OCI-LY7 (cell line): Measurements from ENCODE around the gene RBM28. TPM values are rescaled to one million over a fixed set of nuclear protein-coding genes. Genes with fewer than 3 reads are reported as not detected.
A peak's percentile ranks its signal among the peaks of the same experiment; 100 is the strongest.

Source experiments
- BruUV-seq: library from RNA; stranded (reverse); fragments of 400-500 nt; replicated peaks from 2 replicates; lab custom pipeline; 2021; lab: Mats Ljungman, UMichigan
- CTCF ChIA-PET: fragments of 300-600 bp; sonication (Branson Sonifier 250); formaldehyde crosslinking; loops from one replicate; lab custom pipeline; 2022; ENCODE audit warnings: antibody characterized with exemption; ENCODE audit not compliant: unreplicated experiment; lab: Charles Lee
- POLR2A ChIA-PET: fragments of 300-600 bp; sonication (Branson Sonifier 250); formaldehyde crosslinking; loops from one replicate; lab custom pipeline; 2022; ENCODE audit warnings: antibody characterized with exemption; lab: Charles Lee
- DNase-seq: peaks from one replicate; pipeline ENCODE4 v3.0.0-alpha.2; 2015; ENCODE audit warnings: low spot score
- H2AFZ ChIP-seq: fragments of 200-600 bp; sonication (generic), shearing (Covaris generic); 2 replicates; pipeline ENCODE4 v1.6.1; 2014; ENCODE audit warnings: mild to moderate bottlenecking, antibody characterized with exemption, low read length, moderate library complexity
- H3K27ac ChIP-seq: fragments of 200-600 bp; sonication (generic); 2 replicates; pipeline ENCODE4 v1.5.1; 2014; ENCODE audit warnings: mixed run types, low read depth, mild to moderate bottlenecking, moderate library complexity, low read length, inconsistent platforms; ENCODE audit not compliant: poor library complexity, severe bottlenecking
- H3K36me3 ChIP-seq: fragments of 200-600 bp; sonication (generic); 2 replicates; pipeline ENCODE4 v1.6.1; 2014; ENCODE audit warnings: mild to moderate bottlenecking, antibody characterized with exemption, low read length, moderate library complexity, mixed read lengths; ENCODE audit not compliant: insufficient read depth
- H3K4me1 ChIP-seq: fragments of 200-600 bp; sonication (generic); 2 replicates; pipeline ENCODE4 v1.5.1; 2014; ENCODE audit warnings: mild to moderate bottlenecking, low read length; ENCODE audit not compliant: insufficient read depth, poor library complexity, severe bottlenecking
- H3K4me2 ChIP-seq: fragments of 200-600 bp; sonication (generic); 2 replicates; pipeline ENCODE4 v1.6.1; 2014; ENCODE audit warnings: mild to moderate bottlenecking, low read length
- H3K4me3 ChIP-seq: fragments of 200-600 bp; sonication (generic); 2 replicates; pipeline ENCODE4 v1.5.1; 2014; ENCODE audit warnings: mild to moderate bottlenecking, low read depth, low read length; ENCODE audit not compliant: poor library complexity, severe bottlenecking
- H3K79me2 ChIP-seq: fragments of 200-600 bp; sonication (generic); 2 replicates; pipeline ENCODE4 v1.6.1; 2016; ENCODE audit warnings: low read depth, mild to moderate bottlenecking, low read length, moderate library complexity, mixed read lengths; ENCODE audit not compliant: insufficient read depth
- H3K9me2 ChIP-seq: fragments of 200-600 bp; sonication (generic); 2 replicates; pipeline ENCODE4 v1.6.1; 2016; ENCODE audit warnings: mild to moderate bottlenecking, low read length, mixed read lengths; ENCODE audit not compliant: insufficient read depth
- H3K9me3 ChIP-seq: fragments of 200-600 bp; sonication (generic); 2 replicates; pipeline ENCODE4 v1.6.1; 2014; ENCODE audit warnings: mild to moderate bottlenecking, mixed run types, low read length, mixed read lengths
- H4K20me1 ChIP-seq: fragments of 200-600 bp; sonication (generic); 2 replicates; pipeline ENCODE4 v1.6.1; 2014; ENCODE audit warnings: mild to moderate bottlenecking, antibody characterized with exemption, low read length, moderate library complexity, mixed read lengths; ENCODE audit not compliant: insufficient read depth
- CTCF ChIP-seq: fragments of 200-600 bp; sonication (generic); conservative IDR thresholded peaks from 2 replicates; pipeline ENCODE4 v1.5.1; 2014; ENCODE audit warnings: mild to moderate bottlenecking, antibody characterized with exemption, low read length, moderate library complexity, mixed read lengths
- EZH2phosphoT487 ChIP-seq: fragments of 200-600 bp; sonication (generic); IDR thresholded peaks from 2 replicates; pipeline ENCODE4 v1.6.1; 2018; ENCODE audit warnings: low read depth, borderline replicate concordance, mild to moderate bottlenecking, mixed run types, antibody characterized with exemption, low read length, moderate library complexity, mixed read lengths
- intact Hi-C: fragments of 100-400 bp; cut with micrococcal nuclease; formaldehyde crosslinking; loops from one replicate; pipeline ENCODE4 v1.10.0; 2022; ENCODE audit not compliant: unreplicated experiment
- total RNA-seq, 2 experiments: library from RNA; depleted of rRNA in 1 of 2; stranded (reverse); fragments of >200 nt in 1 of 2; shearing (Covaris generic) in 1 of 2; gene quantifications; 2 replicates each; pipeline ENCODE4 v1.2.3, GENCODE V29; 2014 to 2022

Gene RBM28
- total RNA-seq, 2 experiments from 2014 or later = 35.6 to 70.0 TPM

- Histone ChIP-seq H3K36me3 (no peaks in the 10 kb centered on the region), H3K9me2 (no peaks in the 10 kb centered on the region), H3K27ac (no peak overlapping the region), H2AFZ (no peak overlapping the region), H3K9me3 (no peaks in the 10 kb centered on the region), H3K4me1 (no peaks in the 10 kb centered on the region), H3K79me2 (no peaks in the 10 kb centered on the region), H3K4me2 (no peak overlapping the region), H3K4me3 (no peak overlapping the region), H4K20me1 (no peaks in the 10 kb centered on the region)
- DNase-seq = no peak
- BruUV-seq = no TSS peak
- POLR2A ChIA-PET = no interaction called here
- CTCF ChIA-PET = no interaction called here
- intact Hi-C loops = no loop called here
- TF ChIP-seq EZH2phosphoT487 (no peak), CTCF (no peak)
Observed at GRCh38 chr7:128362670-128363069, 19.0 kb upstream of the RBM28 start.

GRCh38 chr7:128361411-128362379 lies 18.0 kb upstream of the RBM28 start, which contains the start of gene PRRT4:
Gene PRRT4, minus strand, starts transcription at chr7:128361690.
- no TSS peak for BruUV-seq
- intact Hi-C loops = no loop called here
- Histone ChIP-seq H3K36me3 (no peaks in the 10 kb centered on the region), H3K4me2 (peak within 1 kb of the TSS; percentile 18; the same call in 1 of the 2 replicates), H3K79me2 (no peaks in the 10 kb centered on the region), H4K20me1 (no peaks in the 10 kb centered on the region), H3K27ac (no peak within 1 kb of the TSS), H3K9me3 (no peaks in the 10 kb centered on the region), H2AFZ (no peak within 1 kb of the TSS), H3K4me1 (no peaks in the 10 kb centered on the region), H3K4me3 (no peak within 1 kb of the TSS), H3K9me2 (no peaks in the 10 kb centered on the region)
- DNase-seq = no peak
- POLR2A ChIA-PET = no interaction called here
- TF ChIP-seq EZH2phosphoT487 (peak; percentile 72; the same call in 1 of the 2 replicates), CTCF (no peak)
- CTCF ChIA-PET = no interaction called here

- DNase-seq = no peak
- Histone ChIP-seq H3K27ac (no peak overlapping the region), H3K4me1 (no peaks in the 10 kb centered on the region), H3K4me2 (no peak overlapping the region), H3K9me3 (no peaks in the 10 kb centered on the region), H4K20me1 (no peaks in the 10 kb centered on the region), H3K36me3 (no peaks in the 10 kb centered on the region), H2AFZ (no peak overlapping the region), H3K9me2 (no peaks in the 10 kb centered on the region), H3K79me2 (no peaks in the 10 kb centered on the region), H3K4me3 (no peak overlapping the region)
- intact Hi-C loops = no loop called here
- no peak for TF ChIP-seq EZH2phosphoT487
- TF ChIP-seq CTCF = no peak
- POLR2A ChIA-PET = no interaction called here
- BruUV-seq = no TSS peak
- CTCF ChIA-PET = no interaction called here
Observed at GRCh38 chr7:128360359-128360678, 16.6 kb upstream of the RBM28 start.
